GM19455 (cell line): Measurements from ENCODE around the gene LRRTM2.
"Not testable (repeated sequence)": the region's sequence is repeated elsewhere in the genome, so short reads cannot be mapped to it uniquely, and the experiment has no call there.

ENCODE experiments used
- ATAC-seq: cut with Tn5 transposase; IDR thresholded peaks from one replicate; pipeline ENCODE4 v1.9.1; 2021; ENCODE audit not compliant: unreplicated experiment

LRRTM2 gene

DNA sequence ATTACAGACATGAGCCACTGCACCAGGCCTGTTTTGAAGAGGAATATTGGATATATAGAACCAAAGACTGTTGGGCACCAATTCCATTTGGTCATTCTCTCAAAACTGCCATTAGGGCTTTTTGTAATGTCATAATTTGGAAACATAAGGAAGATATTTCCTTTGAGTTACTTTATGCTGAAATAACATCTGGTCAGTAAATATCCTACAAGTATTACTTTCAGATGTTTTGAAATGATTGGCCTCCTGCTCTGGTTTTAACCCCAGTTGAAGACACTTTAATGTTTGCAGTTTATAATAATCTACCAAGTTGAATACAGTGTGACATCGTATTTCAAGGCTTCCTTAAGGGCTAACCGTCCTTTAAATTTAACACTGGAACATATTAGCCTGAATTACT is 33.6 kb downstream of the LRRTM2 start:
- ATAC-seq: no peak

GRCh38 chr5:138840103-138840502 is 35.0 kb downstream of the LRRTM2 start:
- ATAC-seq: no peak

- ATAC-seq: no peak
Observed at GRCh38 chr5:138837160-138837559, 38.0 kb downstream of the LRRTM2 start.

GRCh38 chr5:138834853-138835252 is 40.3 kb downstream of the LRRTM2 start:
- not testable (repeated sequence) for ATAC-seq

- ATAC-seq: no peak
Observed at GRCh38 chr5:138833726-138834480, 41.2 kb downstream of the LRRTM2 start.

GRCh38 chr5:138833080-138833479 is 42.1 kb downstream of the LRRTM2 start:
- ATAC-seq: no peak

- ATAC-seq: no peak
Observed at GRCh38 chr5:138832218-138832617, 42.9 kb downstream of the LRRTM2 start.

GRCh38 chr5:138831703-138832102 is 43.4 kb downstream of the LRRTM2 start:
- no peak for ATAC-seq

- ATAC-seq: no peak
Observed at GRCh38 chr5:138829341-138829740, 45.8 kb downstream of the LRRTM2 start.

- ATAC-seq: no peak
Observed at GRCh38 chr5:138828556-138828955, 46.6 kb downstream of the LRRTM2 start.

GRCh38 chr5:138824924-138825863 is 49.9 kb downstream of the LRRTM2 start:
- no peak for ATAC-seq

DNA sequence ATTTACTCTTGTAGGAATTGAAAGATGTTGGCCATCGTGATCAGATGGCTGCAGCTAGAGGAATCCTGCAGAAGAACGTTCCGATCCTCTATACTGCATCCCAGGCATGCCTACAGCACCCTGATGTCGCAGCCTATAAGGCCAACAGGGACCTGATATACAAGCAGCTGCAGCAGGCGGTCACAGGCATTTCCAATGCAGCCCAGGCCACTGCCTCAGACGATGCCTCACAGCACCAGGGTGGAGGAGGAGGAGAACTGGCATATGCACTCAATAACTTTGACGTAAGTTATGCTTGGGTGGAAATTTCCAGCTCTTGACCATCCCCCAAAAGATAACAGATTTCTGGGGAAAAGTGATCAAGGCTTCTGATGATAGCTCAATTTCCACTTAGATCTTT is 50.6 kb downstream of the LRRTM2 start:
- no peak for ATAC-seq

DNA sequence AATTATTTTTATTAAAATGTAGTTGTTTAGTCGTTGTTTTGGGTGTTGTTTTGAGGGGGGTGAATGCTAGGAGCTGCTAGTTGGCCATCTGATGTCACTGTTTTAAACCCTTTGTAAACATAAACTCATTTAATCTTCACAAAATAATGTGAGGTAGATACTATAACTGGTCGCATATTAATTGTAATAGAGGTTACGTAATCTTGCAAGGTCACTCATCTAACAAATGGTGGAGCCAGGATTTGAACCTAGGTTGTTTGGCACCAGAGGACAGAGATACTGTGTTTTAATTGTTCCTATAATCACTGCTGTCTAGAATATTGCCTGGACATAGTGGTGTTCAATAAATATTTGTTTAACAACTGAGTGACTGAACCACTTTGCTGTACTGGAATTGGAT is 54.4 kb downstream of the LRRTM2 start:
- ATAC-seq: no peak

- ATAC-seq: no peak
Observed at GRCh38 chr5:138819081-138819480, 56.1 kb downstream of the LRRTM2 start.
